Endothelial cell of umbilical vein (primary cell): Measurements from ENCODE around the gene EDA. TPM values are rescaled to one million over a fixed set of nuclear protein-coding genes. Genes with fewer than 3 reads are reported as not detected.

Experiments used
- BruUV-seq: library from RNA; stranded (reverse); fragments of 400-500 nt; replicated peaks from 2 replicates; lab custom pipeline; 2021; lab: Mats Ljungman, UMichigan
- CTCF ChIA-PET: fragments of 300-600, 350-600 bp; sonication (Branson Sonifier 250); formaldehyde crosslinking; loops from one replicate; lab custom pipeline; 2021; ENCODE audit warnings: antibody characterized with exemption, inconsistent platforms; lab: Charles Lee
- POLR2A ChIA-PET: fragments of 300-600, 350-600 bp; sonication (Branson Sonifier 250); formaldehyde crosslinking; loops from one replicate; lab custom pipeline; 2021; ENCODE audit warnings: antibody characterized with exemption, inconsistent platforms; lab: Charles Lee
- DNase-seq: peaks from one replicate; pipeline ENCODE4 v3.0.0-alpha.2; 2011; ENCODE audit warnings: low read depth, low spot score
- FAIRE-seq: peaks from 2 replicates; lab custom pipeline; 2011; peaks lifted over from hg19 to GRCh38; lab: Jason Lieb, UNC
- H2AFZ ChIP-seq: 2 replicates; pipeline ENCODE4 v1.6.0; 2012; ENCODE audit warnings: low read depth, low read length, control low read depth, inconsistent platforms
- H3K27ac ChIP-seq: 2 replicates; pipeline ENCODE4 v1.5.1; 2011; ENCODE audit warnings: low read depth, mild to moderate bottlenecking, control low read depth, low read length, moderate library complexity; ENCODE audit not compliant: insufficient read depth
- H3K27me3 ChIP-seq, 2 experiments: 2 replicates each; pipeline versions ENCODE4 v1.6.0 to v1.6.1; 2011; ENCODE audit warnings: low read length in 2 of 2, mixed read lengths in 1 of 2; ENCODE audit not compliant: control insufficient read depth in 2 of 2, insufficient read depth in 2 of 2
- H3K36me3 ChIP-seq, 2 experiments: 2 replicates in 1 of 2; 3 replicates in 1 of 2; pipeline ENCODE4 v1.5.1; 2011; ENCODE audit warnings: low read length in 2 of 2, mild to moderate bottlenecking in 1 of 2, moderate library complexity in 1 of 2; ENCODE audit not compliant: control insufficient read depth in 2 of 2, insufficient read depth in 2 of 2; ENCODE audit errors: extremely low read depth in 1 of 2
- H3K4me1 ChIP-seq: 3 replicates; pipeline ENCODE4 v1.5.1; 2011; ENCODE audit warnings: mild to moderate bottlenecking, low read length; ENCODE audit not compliant: control insufficient read depth, insufficient read depth; ENCODE audit errors: extremely low read depth
- H3K4me2 ChIP-seq: 2 replicates; pipeline ENCODE4 v1.6.1; 2011; ENCODE audit warnings: low read length, control low read depth, mixed read lengths; ENCODE audit not compliant: insufficient read depth
- H3K4me3 ChIP-seq, 3 experiments: fragments of 200-600 bp in 1 of 3; sonication (generic), shearing (Covaris generic) in 1 of 3; replicated peaks in 1 of 3; 2 replicates each; pipeline ENCODE4 v1.5.1; 2011 to 2016; ENCODE audit warnings: control low read depth in 3 of 3, low read length in 3 of 3, mild to moderate bottlenecking in 2 of 3, inconsistent platforms in 1 of 3, low read depth in 1 of 3, moderate library complexity in 1 of 3; ENCODE audit not compliant: insufficient read depth in 1 of 3
- H3K79me2 ChIP-seq: 2 replicates; pipeline ENCODE4 v1.6.0; 2012; ENCODE audit warnings: low read length, inconsistent platforms; ENCODE audit not compliant: control insufficient read depth, insufficient read depth
- H3K9ac ChIP-seq: replicated peaks from 2 replicates; pipeline ENCODE3; 2011; ENCODE audit warnings: low read length, control low read depth; ENCODE audit not compliant: insufficient read depth; ENCODE audit errors: extremely low read depth
- H3K9me1 ChIP-seq: replicated peaks from 3 replicates; pipeline ENCODE4 v1.6.0; 2011; ENCODE audit warnings: mild to moderate bottlenecking, low read length; ENCODE audit not compliant: control insufficient read depth, insufficient read depth; ENCODE audit errors: extremely low read depth
- H3K9me3 ChIP-seq: replicated peaks from 2 replicates; pipeline ENCODE4 v1.5.1; 2012; ENCODE audit warnings: low read length, inconsistent platforms; ENCODE audit not compliant: control insufficient read depth, insufficient read depth
- H4K20me1 ChIP-seq: replicated peaks from 2 replicates; pipeline ENCODE3; 2011; ENCODE audit warnings: mild to moderate bottlenecking, low read length; ENCODE audit not compliant: control insufficient read depth, insufficient read depth; ENCODE audit errors: extremely low read depth
- EZH2 ChIP-seq: IDR thresholded peaks from 2 replicates; pipeline ENCODE4 v1.6.1; 2012; ENCODE audit warnings: borderline replicate concordance, low read depth, mild to moderate bottlenecking, moderate library complexity, low read length, inconsistent platforms; ENCODE audit not compliant: severe bottlenecking
- FOS ChIP-seq: IDR thresholded peaks from 2 replicates; pipeline ENCODE4 v1.6.1; 2011; ENCODE audit warnings: mild to moderate bottlenecking, low read length, moderate library complexity, borderline replicate concordance; ENCODE audit not compliant: insufficient read depth
- GATA2 ChIP-seq: IDR thresholded peaks from 2 replicates; pipeline ENCODE4 v1.7.0; 2011; ENCODE audit warnings: low read depth, mild to moderate bottlenecking, moderate library complexity, mixed read lengths, low read length; ENCODE audit not compliant: insufficient read length, insufficient read depth
- JUN ChIP-seq: IDR thresholded peaks from 2 replicates; pipeline ENCODE4 v1.6.1; 2011; ENCODE audit warnings: borderline replicate concordance, low read depth; ENCODE audit not compliant: insufficient read length, insufficient read depth
- MYC ChIP-seq: IDR thresholded peaks from one replicate; pipeline ENCODE4 v1.6.1; 2011; ENCODE audit warnings: mild to moderate bottlenecking, low read depth, low read length
- POLR2A ChIP-seq: IDR thresholded peaks from 2 replicates; pipeline ENCODE4 v1.6.1; 2012; ENCODE audit warnings: low read depth, mild to moderate bottlenecking, control low read depth, low read length
- POLR2AphosphoS5 ChIP-seq: IDR thresholded peaks from 2 replicates; pipeline ENCODE4 v1.6.1; 2012; ENCODE audit warnings: low read depth, mild to moderate bottlenecking, control low read depth, low read length, moderate library complexity; ENCODE audit not compliant: insufficient read depth
- dilution Hi-C: fragments of 300-500 bp; cut with MboI; formaldehyde crosslinking; loops from one replicate; pipeline ENCODE4 v1.15.0; 2019; ENCODE audit warnings: low sequenced_read_pairs; ENCODE audit not compliant: extremely low pct_ligation_motif_present
- intact Hi-C: fragments of 100-400 bp; cut with micrococcal nuclease; formaldehyde crosslinking; loops from one replicate; pipeline ENCODE4 v1.10.0; 2022
- polyA plus RNA-seq, 4 experiments: library from polyadenylated mRNA; depleted of rRNA in 3 of 4; stranded (reverse) in 3 of 4; unstranded in 1 of 4; fragments of >200 nt; gene quantifications; 2 replicates each; pipeline versions ENCODE4 v1.2.1 to v1.2.3, GENCODE V29; 2011 to 2012; ENCODE audit warnings: missing spikeins in 1 of 4
- total RNA-seq: library from RNA; stranded (reverse); gene quantifications from 2 replicates; pipeline ENCODE4 v1.2.3, GENCODE V29; 2021
- TF ChIP-seq, protein P1 (sequence below), 2 donors: IDR thresholded peaks; 1 replicate in 1 of 2; 2 replicates in 1 of 2; pipeline ENCODE4 v1.5.1; 2011; ENCODE audit warnings: low read length in 2 of 2, mild to moderate bottlenecking in 2 of 2, moderate library complexity in 2 of 2, control low read depth in 1 of 2, inconsistent platforms in 1 of 2, low read depth in 1 of 2; ENCODE audit not compliant: insufficient read depth in 1 of 2; ENCODE audit errors: extremely low read depth in 1 of 2
- TF ChIP-seq, protein P2 (sequence below): IDR thresholded peaks from 2 replicates; pipeline ENCODE4 v1.6.1; 2011; ENCODE audit not compliant: insufficient read depth, insufficient read length

Gene EDA
- total and polyA plus RNA-seq, 2 donors (not counting 3 experiments of a cell fraction or from before 2014, with no cell fraction given), result 0.37 to 1.2 TPM

DNA sequence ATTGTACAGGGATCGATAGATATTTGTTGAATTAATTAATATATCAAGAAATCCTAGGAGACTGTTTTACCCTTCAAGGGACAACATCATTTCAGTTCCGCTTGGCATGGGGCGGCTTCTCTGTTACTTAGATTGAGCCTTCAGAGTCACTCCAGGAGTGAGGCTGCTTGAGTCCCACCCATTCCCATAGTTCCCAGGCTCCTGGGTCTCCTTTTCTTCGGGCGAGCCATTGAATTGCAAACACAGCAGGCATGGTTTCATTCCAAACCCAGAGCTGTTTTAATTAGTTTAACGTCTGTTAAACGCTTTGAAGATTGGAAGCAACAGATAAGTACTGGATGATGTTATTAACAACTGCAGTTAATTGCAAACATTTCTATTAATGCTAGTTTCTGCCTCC, 571 bp upstream of the EDA start:
- Histone ChIP-seq H3K9me1 (no peaks in the 10 kb centered on the region), H3K4me3 (no peak overlapping the region)
- intact Hi-C loops, result no loop called here

More for the DNA sequence above, 571 bp upstream of the EDA start:
- Histone ChIP-seq H3K27me3 (peaks cover 9 to 15% of the 10 kb centered on the region in 2 experiments), H3K27ac (no peak overlapping the region), H3K79me2 (no peaks in the 10 kb centered on the region), H3K36me3 (no peaks in the 10 kb centered on the region), H3K4me2 (peak overlapping the region; percentile 17), H3K9me3 (no peaks in the 10 kb centered on the region), H4K20me1 (no peaks in the 10 kb centered on the region), H3K9ac (no peak overlapping the region), H2AFZ (no peak overlapping the region), H3K4me1 (no peaks in the 10 kb centered on the region)
- DNase-seq (no peak), FAIRE-seq (no peak)
- ChIA-PET POLR2A (no interaction called here), CTCF (interaction anchor here (4.6 kb wide), 1 partner anchor 415 kb away, joined by 33 read pairs; no protein-coding TSS in a partner anchor)
- dilution Hi-C loops, result no loop called here
- BruUV-seq, result no TSS peak
- TF ChIP-seq EZH2 (no peak), FOS (no peak), GATA2 (no peak), JUN (no peak), MYC (no peak), POLR2A (no peak), POLR2AphosphoS5 (no peak)
- TF ChIP-seq, protein P1, sequence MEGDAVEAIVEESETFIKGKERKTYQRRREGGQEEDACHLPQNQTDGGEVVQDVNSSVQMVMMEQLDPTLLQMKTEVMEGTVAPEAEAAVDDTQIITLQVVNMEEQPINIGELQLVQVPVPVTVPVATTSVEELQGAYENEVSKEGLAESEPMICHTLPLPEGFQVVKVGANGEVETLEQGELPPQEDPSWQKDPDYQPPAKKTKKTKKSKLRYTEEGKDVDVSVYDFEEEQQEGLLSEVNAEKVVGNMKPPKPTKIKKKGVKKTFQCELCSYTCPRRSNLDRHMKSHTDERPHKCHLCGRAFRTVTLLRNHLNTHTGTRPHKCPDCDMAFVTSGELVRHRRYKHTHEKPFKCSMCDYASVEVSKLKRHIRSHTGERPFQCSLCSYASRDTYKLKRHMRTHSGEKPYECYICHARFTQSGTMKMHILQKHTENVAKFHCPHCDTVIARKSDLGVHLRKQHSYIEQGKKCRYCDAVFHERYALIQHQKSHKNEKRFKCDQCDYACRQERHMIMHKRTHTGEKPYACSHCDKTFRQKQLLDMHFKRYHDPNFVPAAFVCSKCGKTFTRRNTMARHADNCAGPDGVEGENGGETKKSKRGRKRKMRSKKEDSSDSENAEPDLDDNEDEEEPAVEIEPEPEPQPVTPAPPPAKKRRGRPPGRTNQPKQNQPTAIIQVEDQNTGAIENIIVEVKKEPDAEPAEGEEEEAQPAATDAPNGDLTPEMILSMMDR (IDR thresholded peaks at IDR 0.05; ENCODE audit: extremely low read depth in 1 of 2, insufficient read depth in 1 of 2, low read depth in 1 of 2, low read length in 2 of 2), result no peak
- TF ChIP-seq, protein P2, sequence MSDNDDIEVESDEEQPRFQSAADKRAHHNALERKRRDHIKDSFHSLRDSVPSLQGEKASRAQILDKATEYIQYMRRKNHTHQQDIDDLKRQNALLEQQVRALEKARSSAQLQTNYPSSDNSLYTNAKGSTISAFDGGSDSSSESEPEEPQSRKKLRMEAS, result no peak
